HG03060 (cell line): ENCODE data around the gene VGLL4.

ENCODE experiments used
- ATAC-seq: cut with Tn5 transposase; IDR thresholded peaks from one replicate; pipeline ENCODE4 v1.9.1; 2021; ENCODE audit warnings: low read depth, moderate number of reproducible peaks; ENCODE audit not compliant: unreplicated experiment

VGLL4 gene

GRCh38 chr3:11567516-11568467 is 75.9 kb downstream of the VGLL4 start:
- no peak for ATAC-seq

GRCh38 chr3:11566916-11567315 is 76.8 kb downstream of the VGLL4 start:
- no peak for ATAC-seq

- ATAC-seq: no peak
Measured at GRCh38 chr3:11566478-11566877, 77.2 kb downstream of the VGLL4 start.

- no peak for ATAC-seq
Measured at GRCh38 chr3:11565932-11566331, 77.8 kb downstream of the VGLL4 start.

- no peak for ATAC-seq
Measured at GRCh38 chr3:11565492-11565891, 78.2 kb downstream of the VGLL4 start.

GRCh38 chr3:11565072-11565471 is 78.6 kb downstream of the VGLL4 start:
- ATAC-seq: no peak

- no peak for ATAC-seq
Measured at GRCh38 chr3:11564577-11565001, 79.1 kb downstream of the VGLL4 start.

- ATAC-seq: no peak
Measured at GRCh38 chr3:11563865-11564185, 79.9 kb downstream of the VGLL4 start.

GRCh38 chr3:11563159-11563864 is 80.4 kb downstream of the VGLL4 start:
- no peak for ATAC-seq

- no peak for ATAC-seq
Measured at GRCh38 chr3:11562277-11562881, 81.3 kb downstream of the VGLL4 start.

GRCh38 chr3:11560746-11561145 is 83.0 kb downstream of the VGLL4 start:
- no peak for ATAC-seq

GRCh38 chr3:11559816-11560633 is 83.7 kb downstream of the VGLL4 start:
- ATAC-seq: no peak

GRCh38 chr3:11558918-11559815 is 84.5 kb downstream of the VGLL4 start:
- no peak for ATAC-seq

GRCh38 chr3:11558411-11558903 is 85.3 kb downstream of the VGLL4 start:
- ATAC-seq: no peak

GRCh38 chr3:11558002-11558401 is 85.7 kb downstream of the VGLL4 start:
- ATAC-seq: no peak

- ATAC-seq: no peak
Measured at GRCh38 chr3:11556851-11557644, 86.7 kb downstream of the VGLL4 start.

GRCh38 chr3:11555881-11556633 is 87.7 kb downstream of the VGLL4 start:
- no peak for ATAC-seq
